ENCODE data around the gene HMGN4. TPM values are rescaled to one million over a fixed set of nuclear protein-coding genes. Genes with fewer than 3 reads are reported as not detected.

The HMGN4 gene
- polyA plus RNA-seq, 1 of the 3 experiments (the other 2 are of a cell fraction) = 76.3 TPM

DNA sequence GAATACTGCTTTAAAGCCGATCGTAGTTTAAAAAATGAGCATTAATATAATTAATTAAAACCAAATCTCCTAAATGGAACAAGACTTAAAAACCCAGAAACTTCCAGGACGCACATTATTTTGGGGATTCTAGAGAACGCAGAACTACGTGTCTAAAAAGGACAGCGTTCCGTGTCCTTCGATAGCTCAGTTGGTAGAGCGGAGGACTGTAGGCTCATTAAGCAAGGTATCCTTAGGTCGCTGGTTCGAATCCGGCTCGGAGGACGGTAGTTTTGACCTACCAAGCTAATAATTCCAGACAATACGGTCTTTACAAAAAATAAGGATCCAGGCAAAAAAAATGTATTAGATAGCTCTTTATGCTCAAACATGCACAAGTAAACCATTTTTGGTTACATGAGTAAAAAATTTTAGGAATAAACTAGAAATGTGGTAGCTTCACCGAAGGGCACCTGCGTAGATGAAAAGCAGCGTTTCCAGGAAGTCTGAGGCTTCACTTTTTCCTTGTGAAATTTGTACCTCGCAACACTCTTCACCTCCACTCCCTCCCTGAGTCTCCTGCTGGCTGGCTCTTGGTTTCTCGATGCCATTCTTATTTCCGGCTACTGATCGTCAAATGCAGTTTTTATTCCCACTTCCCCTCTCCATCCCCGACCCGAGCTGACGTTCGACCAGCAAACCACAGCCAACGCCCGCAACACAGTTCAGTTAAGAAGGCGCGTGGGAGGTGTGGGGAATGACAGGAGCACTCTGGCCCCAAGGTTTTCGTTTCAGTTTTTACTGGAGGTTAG, 39.0 kb downstream of the HMGN4 start:
- Histone ChIP-seq H3K79me2 (ENCODE audit: insufficient read depth) (no peaks in the 10 kb centered on the region), H3K27me3 (ENCODE audit: insufficient read depth) (no peaks in the 10 kb centered on the region), H3K9me3 (peaks cover 4% of the 10 kb centered on the region; the same call in 1 of the 2 replicates), H3K9me2 (no peaks in the 10 kb centered on the region), H3K4me3 (ENCODE audit: low read depth in 2 of 2, low read length in 1 of 2) (peak overlapping the region; percentile 55 to 56), H2AFZ (ENCODE audit: low read depth) (peak overlapping the region; percentile 91), H4K20me1 (ENCODE audit: insufficient read depth) (no peaks in the 10 kb centered on the region), H3K36me3 (replicated peaks in 1 of 2; ENCODE audit: control insufficient read depth in 1 of 2, insufficient read depth in 2 of 2, low read length in 1 of 2) (no peaks in the 10 kb centered on the region), H3K27ac (ENCODE audit: low read depth in 2 of 2, low read length in 1 of 2) (no peak overlapping the region), H3K9ac (no peak overlapping the region), H3K4me1 (ENCODE audit: control insufficient read depth in 1 of 2, insufficient read depth in 2 of 2, low read depth in 1 of 2, low read length in 1 of 2) (no peaks in the 10 kb centered on the region; a peak in 1 of 4 replicates), H3K4me2 (peak overlapping the region; percentile 62), H3F3A (replicated peaks; ENCODE audit: insufficient read depth) (peaks cover 14% of the 10 kb centered on the region)
- DNase-seq = no peak
- TF ChIP-seq RFX5 (IDR thresholded peaks at IDR 0.05; ENCODE audit: low read length) = no peak
- no peak for TF ChIP-seq YY1 (IDR thresholded peaks at IDR 0.05; ENCODE audit: low read depth)
- TF ChIP-seq EZH2phosphoT487 (IDR thresholded peaks at IDR 0.05; ENCODE audit: borderline replicate concordance, low read depth) = no peak
- no peak for TF ChIP-seq SIN3A (IDR thresholded peaks at IDR 0.05; ENCODE audit: borderline replicate concordance, low read depth, low read length)
- no peak for TF ChIP-seq IRF3 (IDR thresholded peaks at IDR 0.05; ENCODE audit: low read depth, low read length)
- no peak for TF ChIP-seq GATA2 (CRISPR knock-in tag; IDR thresholded peaks at IDR 0.05)
- peak; percentile 74; the same call in 1 of the 2 replicates for TF ChIP-seq TEAD4 (IDR thresholded peaks at IDR 0.05; ENCODE audit: borderline replicate concordance, insufficient read depth)
- no peak for TF ChIP-seq RAD21 (IDR thresholded peaks at IDR 0.05; ENCODE audit: low read length)
- TF ChIP-seq, protein P1, sequence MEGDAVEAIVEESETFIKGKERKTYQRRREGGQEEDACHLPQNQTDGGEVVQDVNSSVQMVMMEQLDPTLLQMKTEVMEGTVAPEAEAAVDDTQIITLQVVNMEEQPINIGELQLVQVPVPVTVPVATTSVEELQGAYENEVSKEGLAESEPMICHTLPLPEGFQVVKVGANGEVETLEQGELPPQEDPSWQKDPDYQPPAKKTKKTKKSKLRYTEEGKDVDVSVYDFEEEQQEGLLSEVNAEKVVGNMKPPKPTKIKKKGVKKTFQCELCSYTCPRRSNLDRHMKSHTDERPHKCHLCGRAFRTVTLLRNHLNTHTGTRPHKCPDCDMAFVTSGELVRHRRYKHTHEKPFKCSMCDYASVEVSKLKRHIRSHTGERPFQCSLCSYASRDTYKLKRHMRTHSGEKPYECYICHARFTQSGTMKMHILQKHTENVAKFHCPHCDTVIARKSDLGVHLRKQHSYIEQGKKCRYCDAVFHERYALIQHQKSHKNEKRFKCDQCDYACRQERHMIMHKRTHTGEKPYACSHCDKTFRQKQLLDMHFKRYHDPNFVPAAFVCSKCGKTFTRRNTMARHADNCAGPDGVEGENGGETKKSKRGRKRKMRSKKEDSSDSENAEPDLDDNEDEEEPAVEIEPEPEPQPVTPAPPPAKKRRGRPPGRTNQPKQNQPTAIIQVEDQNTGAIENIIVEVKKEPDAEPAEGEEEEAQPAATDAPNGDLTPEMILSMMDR (IDR thresholded peaks at IDR 0.05) = no peak
- TF ChIP-seq NRF1 (IDR thresholded peaks at IDR 0.05; ENCODE audit: low read depth, low read length) = no peak
- TF ChIP-seq EP300 (IDR thresholded peaks at IDR 0.05; ENCODE audit: borderline replicate concordance in 1 of 2, low read depth in 1 of 2, low read length in 1 of 2) = no peak
- TF ChIP-seq, protein P2, sequence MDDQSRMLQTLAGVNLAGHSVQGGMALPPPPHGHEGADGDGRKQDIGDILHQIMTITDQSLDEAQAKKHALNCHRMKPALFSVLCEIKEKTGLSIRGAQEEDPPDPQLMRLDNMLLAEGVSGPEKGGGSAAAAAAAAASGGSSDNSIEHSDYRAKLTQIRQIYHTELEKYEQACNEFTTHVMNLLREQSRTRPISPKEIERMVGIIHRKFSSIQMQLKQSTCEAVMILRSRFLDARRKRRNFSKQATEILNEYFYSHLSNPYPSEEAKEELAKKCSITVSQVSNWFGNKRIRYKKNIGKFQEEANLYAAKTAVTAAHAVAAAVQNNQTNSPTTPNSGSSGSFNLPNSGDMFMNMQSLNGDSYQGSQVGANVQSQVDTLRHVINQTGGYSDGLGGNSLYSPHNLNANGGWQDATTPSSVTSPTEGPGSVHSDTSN (IDR thresholded peaks at IDR 0.05) = no peak
- TF ChIP-seq RCOR1 (IDR thresholded peaks at IDR 0.05; ENCODE audit: low read length) = peak; percentile 54; the same call in 1 of the 2 replicates
- TF ChIP-seq, protein P3, sequence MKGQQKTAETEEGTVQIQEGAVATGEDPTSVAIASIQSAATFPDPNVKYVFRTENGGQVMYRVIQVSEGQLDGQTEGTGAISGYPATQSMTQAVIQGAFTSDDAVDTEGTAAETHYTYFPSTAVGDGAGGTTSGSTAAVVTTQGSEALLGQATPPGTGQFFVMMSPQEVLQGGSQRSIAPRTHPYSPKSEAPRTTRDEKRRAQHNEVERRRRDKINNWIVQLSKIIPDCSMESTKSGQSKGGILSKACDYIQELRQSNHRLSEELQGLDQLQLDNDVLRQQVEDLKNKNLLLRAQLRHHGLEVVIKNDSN (IDR thresholded peaks at IDR 0.05; ENCODE audit: borderline replicate concordance, low read depth) = no peak
- TF ChIP-seq TCF12 (IDR thresholded peaks at IDR 0.05) = no peak
- peak; percentile 61; the same call in 1 of the 2 replicates for TF ChIP-seq FOSL2 (IDR thresholded peaks at IDR 0.05; ENCODE audit: borderline replicate concordance, low read depth)
- ChIA-PET POLR2A (interaction anchor here (1.4 kb wide), 1 partner anchor 19 kb away, joined by 5 read pairs; no protein-coding TSS in a partner anchor), CTCF (interaction anchor here (0.7 to 12.1 kb wide), 5 partner anchors 16 to 550 kb away, joined by 3 to 183 read pairs (median 7); partner anchors contain the start of gene ABT1)
- WGBS (ENCODE audit: low lambda C conversion rate) = 2% methylated on average over 31 of the region's 31 CpGs

All from SK-N-SH (cell line).